CMK (cell line): ENCODE results near the gene GLMN.

Experiments
- DNase-seq: peaks from one replicate; pipeline ENCODE4 v3.0.0-alpha.2; 2010; ENCODE audit warnings: low read depth

Gene GLMN, protein sequence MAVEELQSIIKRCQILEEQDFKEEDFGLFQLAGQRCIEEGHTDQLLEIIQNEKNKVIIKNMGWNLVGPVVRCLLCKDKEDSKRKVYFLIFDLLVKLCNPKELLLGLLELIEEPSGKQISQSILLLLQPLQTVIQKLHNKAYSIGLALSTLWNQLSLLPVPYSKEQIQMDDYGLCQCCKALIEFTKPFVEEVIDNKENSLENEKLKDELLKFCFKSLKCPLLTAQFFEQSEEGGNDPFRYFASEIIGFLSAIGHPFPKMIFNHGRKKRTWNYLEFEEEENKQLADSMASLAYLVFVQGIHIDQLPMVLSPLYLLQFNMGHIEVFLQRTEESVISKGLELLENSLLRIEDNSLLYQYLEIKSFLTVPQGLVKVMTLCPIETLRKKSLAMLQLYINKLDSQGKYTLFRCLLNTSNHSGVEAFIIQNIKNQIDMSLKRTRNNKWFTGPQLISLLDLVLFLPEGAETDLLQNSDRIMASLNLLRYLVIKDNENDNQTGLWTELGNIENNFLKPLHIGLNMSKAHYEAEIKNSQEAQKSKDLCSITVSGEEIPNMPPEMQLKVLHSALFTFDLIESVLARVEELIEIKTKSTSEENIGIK

DNA sequence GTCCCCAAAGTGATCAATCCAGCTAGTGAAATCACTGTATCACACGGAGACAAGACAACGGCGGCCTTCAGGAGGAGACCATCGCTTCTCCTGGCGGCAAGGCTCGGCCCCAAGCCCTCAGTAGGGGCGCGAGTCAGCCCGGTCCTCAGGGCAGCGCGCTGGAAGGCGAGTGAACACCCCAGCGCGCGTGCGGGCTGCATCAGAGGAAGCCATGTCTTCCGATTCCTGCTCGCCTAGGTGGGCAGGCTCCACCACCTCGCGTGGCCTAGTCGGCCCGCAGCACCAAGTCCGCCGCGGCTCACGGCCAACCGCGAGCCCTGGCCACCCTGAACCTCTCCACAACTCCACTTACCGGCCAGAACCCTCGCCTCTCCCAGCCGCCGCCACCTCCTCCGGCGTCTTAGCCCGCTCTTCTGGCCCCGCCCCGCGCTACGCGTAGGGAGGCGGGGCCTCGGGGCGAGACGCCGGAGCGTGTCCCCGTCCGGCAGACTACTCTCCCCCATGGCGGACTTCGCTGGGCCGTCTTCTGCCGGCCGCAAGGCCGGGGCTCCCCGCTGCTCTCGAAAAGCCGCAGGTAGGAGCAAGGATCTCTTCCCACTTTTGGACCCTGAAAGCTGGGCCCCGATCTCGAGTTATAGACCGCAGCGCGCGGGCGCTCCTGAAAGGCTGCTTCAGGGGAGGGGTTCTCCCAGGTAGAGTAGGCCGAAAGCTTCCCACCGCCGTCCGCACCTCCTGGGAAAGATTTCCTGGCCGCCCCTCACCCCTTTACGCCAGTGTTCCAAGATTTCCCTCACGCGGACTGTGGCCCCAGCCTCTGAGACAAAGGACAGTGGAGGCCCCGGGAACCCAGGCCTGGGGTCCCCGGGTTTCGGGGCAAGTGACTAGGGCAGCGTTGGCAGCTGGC is at the start of gene GLMN, which contains the start of gene RPAP2:
Gene GLMN, minus strand, starts transcription at position 415 of the 904 bp plus-strand sequence. CDS start 988 bp downstream, outside the sequence.
Gene RPAP2, plus strand, starts transcription at position 487 of the 904 bp plus-strand sequence. Its CDS starts 15 bp downstream, at position 502.
- peak; percentile 60 for DNase-seq

DNA sequence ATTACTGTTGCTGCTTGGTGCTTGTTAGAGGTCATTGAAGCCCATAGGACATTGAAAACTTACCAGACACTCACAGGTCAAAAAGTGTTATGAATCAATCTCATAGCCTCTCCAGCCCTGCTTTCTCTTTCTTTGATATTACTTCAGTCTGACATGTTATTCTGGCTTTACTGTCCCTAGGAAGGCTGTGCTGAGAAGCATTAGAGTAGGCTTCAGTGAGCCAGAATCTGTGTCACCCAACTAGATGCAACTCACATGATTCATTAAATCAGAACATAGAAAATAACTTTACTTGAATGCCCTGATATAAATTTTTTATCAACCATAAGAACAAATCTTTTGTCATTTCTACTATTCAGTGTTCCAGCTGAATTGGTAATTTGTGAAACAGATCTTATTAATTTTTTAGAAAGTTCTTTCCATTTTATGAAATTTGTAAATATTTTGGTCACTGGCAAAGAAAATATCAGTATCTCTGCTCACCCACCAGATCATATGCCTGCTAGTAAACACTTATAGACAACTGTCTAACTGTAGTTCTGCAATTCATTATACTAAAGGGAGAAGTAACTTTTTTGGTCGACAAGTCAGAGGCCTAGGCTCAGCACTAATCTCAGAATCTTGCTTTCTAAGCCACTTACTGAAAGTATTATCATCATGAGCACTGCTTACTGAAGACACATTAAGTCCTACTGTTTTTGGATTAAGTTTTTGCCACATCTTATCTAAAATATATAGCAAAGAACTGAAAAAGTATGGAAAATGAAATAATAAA is 48.3 kb upstream of the GLMN start:
- no peak for DNase-seq

DNA sequence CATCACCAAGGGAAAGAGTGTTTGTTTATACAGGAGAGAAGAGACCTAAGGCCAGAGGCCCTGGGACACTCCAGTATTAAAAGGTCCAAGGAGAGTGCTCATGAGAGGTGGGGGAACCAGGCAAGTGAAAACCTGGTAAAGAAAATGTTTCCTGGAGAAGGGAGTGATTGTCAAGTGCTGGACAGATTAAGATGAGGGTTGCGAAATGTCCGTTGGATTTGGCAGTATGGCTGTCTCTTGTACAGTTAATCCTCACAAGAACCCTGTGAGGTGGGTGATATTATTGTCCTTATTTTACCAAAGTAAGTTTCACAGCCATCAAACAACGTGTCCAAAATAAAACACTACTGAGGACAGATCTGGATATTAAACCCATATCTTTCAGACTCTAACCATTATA is 44.3 kb upstream of the GLMN start:
- DNase-seq = no peak

DNA sequence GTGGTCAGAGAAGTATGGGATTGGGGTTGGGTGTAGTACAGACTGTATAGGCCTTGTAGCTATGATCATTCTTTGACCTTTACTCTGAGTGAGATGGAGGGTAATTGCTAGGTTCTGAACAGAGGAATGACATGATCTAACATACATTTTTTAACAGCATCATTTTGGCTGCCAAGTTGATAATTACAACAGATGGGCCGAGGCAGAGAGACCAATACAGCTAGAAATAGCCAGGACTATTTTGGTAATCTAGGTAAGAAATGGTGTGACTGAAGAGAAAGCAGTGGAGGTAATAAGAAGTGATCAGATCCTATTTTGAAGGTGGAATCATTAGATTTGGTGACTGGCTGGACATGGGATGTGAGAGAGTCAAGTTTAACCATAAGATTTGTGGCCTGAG is 43.6 kb upstream of the GLMN start:
- DNase-seq = no peak

DNA sequence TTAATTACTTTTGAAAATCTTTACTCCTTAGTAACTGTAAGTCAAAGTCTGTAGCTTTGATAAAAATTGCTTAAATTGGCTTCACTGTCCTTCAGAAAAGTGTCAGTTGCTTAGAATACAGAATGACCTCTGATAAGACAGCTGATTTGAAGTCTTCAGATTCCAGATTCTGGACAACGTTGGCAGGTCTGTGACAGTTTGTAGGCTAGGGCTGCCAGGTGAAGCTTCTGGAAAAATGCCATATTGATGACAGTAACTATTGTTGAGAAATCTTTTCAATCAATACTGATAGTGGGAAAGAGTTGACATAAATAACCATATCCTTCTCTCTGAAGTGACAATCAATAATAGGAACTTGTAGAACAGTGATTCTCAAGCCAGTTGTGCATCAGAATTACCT is 41.4 kb upstream of the GLMN start:
- DNase-seq = no peak

DNA sequence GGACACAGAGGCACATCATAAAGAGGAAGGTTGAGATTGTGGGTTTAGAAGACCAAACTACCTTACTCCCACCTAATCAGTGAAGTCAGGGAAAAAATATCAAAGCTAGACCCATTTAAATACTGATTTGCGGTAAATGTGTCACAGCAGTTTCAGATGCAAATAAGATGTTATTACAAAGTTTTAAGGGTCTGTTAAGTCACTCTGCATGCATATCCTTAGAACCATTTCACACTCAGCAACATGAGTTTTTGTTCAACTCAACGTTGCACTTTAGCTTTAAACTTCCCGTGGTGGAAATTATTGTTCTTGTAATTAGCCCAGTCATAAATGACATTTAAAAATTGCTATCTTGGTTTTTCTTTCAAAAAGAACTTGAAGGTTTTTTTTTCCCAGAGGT is 34.9 kb upstream of the GLMN start:
- DNase-seq = no peak

DNA sequence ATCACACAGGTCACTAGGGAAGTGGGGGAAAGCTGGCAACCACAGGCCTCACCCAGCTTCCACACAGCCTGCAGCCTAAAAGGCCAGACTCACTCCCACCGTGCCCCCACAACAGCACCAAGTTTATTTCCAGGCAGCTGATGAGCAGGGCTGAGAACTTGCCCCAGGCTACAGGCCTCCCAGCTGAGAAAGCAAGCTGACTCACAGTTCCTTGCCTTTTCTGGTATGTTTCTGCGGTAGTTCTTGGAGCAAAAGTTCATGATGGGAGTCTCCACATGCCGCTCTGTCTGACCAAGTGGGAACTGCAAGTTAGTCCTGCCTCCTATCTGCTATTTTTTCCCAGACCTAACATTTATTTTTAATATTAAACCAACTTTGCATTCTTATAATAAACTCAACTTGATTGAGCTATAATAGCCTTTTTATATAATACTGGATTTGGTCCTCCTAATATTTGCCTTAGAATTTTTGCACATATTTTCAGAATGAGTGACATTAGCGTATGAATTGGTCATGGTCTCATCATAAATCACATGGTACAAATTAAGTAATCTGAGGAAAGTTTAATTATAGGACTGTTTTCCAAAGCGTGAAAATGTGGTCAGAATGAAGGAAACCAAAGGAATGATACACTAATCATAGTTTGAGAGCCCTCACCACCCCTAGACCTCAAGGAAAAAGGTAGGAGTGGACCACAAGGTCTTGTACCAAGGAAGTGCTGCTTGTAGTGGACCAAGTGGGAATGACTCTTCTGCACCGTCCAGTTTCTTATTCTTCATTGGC is 30.8 kb upstream of the GLMN start:
- no peak for DNase-seq

DNA sequence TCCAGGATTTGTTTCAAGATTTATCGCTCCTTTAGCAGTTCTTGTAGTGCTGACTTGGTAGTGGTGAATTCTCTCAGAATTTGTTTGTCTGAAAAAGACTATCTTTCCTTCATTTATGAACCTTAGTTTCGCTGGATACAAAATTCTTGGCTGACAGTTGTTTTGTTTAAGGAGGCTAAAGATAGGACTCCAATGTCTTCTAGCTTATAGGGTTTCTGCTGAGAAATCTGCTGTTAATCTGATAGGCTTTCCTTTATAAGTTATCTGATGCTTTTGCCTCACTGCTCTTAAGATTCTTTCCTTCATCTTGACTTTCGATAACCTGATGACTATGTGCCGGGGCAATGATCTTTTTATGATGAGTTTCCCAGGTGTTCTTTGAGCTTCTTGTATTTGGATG is 29.0 kb upstream of the GLMN start:
- DNase-seq = no peak

DNA sequence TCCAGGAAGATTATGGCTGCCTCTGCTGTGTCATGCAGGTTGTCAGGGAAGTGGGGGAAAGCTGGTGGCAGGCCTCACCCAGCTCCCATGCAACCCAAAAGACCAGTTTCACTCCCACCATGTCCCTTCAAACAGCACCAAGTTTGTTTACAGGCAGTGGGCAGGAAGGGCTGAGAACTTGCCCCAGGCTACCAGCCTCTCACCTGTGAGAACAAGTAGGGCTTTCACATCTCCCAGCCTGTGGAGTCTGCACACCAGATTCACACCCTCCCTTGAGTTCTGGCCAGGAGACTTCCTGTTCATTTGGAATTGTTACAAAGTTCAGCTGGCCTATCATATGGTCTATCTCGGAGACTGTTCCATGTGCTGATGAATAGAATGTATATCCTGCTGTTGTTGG is 27.9 kb upstream of the GLMN start:
- no peak for DNase-seq

DNA sequence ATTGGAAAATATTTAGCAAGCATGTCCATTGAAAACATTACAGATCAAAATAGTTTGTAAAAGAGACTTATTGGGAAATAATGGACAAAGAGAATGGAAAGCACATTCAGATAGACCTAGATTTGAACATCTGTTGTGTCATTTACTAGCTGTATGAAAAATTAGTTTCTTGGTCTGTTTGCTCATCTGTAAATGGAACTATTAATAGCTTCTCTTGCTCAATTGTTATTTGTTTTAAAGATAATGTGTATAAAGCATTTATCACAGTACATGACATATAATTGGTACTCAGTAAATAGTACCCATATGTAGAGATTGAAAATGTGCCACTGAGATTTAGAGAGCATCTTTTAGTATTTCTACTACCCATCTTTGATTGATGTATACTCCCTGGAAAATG is 26.0 kb upstream of the GLMN start:
- DNase-seq = no peak

DNA sequence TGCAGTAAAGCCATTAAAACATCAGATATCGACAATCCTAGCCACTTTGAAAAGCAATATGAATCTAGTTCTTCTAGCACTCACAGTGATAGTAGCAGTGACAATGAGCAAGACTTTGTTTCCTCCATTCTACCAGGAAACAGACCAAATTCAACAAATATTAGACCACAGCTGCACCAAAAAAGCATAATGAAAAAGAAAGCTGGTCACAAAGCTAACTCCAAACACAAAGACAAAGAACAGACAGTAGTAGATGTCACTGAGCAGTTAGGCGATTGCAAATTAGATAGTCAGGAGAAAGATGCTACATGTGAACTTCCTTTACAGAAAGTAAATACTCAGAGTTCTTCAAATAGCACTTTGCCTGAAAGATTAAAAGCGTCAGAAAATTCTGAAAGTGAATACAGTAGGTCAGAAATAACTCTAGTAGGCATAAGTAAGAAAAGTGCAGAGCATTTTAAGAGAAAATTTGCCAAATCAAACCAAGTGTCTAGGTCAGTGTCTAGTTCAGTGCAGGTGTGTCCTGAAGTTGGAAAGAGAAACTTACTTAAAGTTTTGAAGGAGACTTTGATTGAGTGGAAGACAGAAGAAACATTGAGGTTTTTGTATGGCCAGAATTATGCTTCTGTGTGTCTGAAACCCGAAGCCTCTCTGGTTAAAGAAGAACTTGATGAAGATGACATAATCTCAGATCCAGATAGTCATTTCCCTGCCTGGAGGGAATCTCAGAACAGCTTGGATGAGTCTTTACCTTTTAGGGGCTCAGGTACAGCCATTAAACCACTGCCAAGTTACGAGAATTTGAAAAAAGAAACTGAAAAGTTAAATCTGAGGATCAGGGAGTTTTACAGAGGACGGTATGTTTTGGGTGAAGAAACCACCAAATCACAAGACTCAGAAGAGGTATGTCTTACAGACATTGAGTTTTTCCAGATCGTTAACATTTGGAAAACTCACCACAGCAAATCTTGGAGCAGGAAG is 25.0 kb upstream of the GLMN start:
- no peak for DNase-seq

DNA sequence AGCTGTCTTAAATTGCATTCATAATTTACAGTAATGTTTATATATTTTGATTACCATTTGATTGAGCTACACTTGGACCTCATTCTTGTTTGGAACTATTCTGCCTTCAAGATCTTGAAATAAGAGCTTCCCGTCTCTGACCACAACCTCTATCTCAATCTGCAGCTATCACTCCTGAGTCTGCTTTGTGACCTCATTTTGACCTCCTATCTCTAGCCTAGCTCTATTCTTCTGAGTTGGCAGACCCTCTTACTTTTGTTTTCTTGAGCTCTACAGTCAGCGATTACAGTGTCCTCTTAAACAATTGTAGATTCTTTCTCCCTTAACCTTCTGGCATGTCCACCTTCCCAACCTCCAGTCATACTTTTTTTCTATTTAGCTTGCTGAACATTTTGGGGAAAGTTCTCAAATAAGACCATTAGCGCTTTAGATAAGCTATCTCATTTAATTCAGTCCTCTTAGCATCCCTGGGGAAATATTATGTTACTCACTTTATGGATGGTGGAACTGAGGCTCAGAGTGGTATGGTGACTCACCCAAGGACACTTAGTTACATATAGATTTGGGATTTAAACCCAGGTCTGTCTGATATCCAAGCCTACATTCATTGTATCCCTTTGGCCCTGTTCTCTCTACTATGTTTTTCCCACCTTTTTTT is 19.2 kb upstream of the GLMN start:
- peak; percentile 87 for DNase-seq

DNA sequence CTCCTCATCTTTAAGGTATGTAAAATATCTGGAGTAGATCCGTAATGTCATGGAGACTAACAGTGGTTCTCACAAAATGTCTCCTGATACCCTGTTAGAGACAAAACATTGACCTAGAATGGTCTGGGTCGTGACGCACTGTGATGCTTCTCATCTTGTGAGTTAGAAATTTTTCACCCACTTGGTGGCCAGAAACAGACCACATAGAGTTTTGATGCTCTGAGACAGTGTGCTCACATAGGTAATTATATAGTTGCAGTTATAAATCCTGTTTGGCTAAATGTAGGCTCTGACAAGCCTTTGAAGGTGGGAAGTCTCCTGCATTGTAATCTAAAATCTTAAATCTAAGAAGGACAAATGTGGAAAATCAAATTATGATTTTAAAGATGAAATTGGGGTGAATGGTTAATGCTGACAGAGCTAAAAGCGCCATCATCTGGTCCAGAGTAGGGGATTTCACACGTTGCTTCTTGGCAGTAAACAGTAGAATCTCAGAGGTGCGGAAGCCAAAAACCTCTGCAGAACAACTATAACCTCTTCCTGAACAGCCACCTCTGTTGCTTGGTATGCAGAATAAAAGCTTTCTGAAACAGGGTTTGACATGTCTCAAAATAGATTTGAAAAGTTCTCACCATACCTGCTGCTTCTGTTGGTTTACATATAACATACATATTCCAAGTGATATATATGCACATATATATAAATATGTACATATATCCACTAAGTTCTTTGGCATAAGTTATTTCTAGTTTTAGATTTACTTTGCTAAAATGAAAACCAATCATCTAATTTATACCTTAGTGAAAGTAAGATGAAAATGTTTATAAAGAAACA is 17.2 kb upstream of the GLMN start:
- DNase-seq = no peak

DNA sequence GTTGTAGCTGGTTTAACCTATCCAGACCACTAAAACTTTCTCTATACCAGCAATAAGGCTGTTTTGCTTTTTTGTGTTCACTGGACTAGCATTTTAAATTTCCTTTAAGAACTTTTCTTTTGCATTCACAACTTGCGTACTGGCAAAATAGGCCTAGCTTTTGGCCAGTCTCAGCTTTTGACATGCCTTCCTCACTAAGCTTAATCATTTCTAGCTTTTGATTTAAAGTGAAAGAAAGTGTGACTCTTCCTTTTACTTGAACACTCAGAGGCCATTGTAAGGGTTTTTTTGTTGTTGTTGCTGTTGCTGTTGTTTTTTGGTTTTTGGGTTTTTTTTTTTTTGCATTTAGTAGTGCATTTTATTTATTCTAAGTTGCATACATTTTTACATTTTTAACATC is 15.2 kb upstream of the GLMN start:
- DNase-seq = no peak

DNA sequence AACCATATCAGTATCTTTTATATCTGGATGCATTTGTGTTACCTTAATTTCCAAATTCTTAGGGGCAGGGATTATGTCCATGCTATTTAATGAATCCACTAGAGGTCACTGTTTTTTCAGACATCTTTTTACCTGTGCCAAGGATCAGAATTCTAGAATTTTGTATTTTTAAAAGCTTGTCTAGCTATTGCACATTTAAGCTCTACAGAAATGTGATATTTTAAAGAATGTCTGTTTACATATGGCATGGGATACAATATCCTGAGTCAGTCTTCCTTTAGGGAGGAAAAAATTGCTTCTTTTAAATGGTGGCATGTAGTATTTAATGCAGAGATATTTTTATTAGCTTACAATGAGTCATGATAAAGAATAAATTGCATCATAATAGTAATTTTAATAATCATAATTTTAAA is 11.4 kb upstream of the GLMN start:
- DNase-seq = no peak

DNA sequence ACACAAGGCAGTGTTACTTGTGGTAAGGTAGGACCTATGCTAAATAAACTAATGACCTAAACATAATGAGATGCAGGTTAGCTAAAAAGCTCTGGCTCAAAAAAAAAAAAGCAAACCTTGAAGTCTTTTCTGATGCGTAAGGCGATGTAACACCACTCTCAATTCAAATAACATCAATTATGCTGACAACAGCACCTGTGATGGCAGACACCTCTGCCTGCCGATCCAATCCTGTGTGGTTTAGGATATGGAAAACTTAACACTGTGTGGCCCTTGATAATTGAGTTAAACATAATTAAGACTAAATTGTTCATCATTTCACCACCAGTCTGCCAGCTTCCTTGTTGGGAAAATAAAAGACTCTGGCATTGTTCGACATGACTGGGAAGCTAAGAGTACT is 9.2 kb upstream of the GLMN start:
- no peak for DNase-seq

DNA sequence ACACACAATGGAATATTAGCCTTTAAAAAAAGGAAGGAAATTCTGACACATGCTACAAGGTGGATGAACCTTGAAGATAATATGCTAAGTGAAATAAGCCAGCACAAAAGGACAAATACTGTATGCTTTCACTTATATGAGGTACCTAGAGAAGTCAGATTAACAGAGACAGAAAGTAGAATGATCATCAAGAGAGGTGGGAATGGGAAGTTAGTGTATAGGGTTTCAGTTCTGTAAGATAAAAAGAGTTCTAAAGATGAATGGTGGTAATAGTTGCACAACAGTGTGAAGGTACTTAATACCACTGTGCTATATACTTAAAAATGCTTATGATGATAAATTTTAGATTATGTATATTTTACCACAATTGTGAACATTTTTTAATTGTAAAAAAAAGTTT is 7.2 kb upstream of the GLMN start:
- no peak for DNase-seq

DNA sequence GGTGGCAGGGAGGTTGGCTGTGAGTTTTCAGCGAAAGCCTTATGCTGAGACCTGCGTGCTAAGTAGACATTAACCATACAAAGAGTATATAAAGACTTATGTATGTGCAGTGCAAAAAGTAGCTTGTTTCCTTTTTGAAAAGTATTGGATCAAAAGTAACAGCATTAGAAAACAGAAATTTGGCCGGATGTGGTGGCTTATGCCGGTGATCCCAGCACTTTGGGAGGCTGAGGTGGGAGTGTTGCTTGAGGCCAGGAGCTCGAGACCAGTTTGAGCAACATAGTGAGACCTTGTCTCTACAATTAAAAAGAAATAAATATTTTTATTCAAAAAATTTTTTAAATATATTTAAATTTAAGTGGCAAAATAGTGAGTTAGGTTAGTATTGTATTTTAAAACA is 2.2 kb upstream of the GLMN start:
- no peak for DNase-seq
